GM12873 (cell line): Measurements from ENCODE around the gene MAPT.

Source experiments
- CTCF ChIP-seq: IDR thresholded peaks from 2 replicates; pipeline ENCODE4 v1.5.1; 2012; ENCODE audit warnings: low read depth, mild to moderate bottlenecking, moderate library complexity, low read length, control low read depth; ENCODE audit not compliant: insufficient read depth; ENCODE audit errors: missing control alignments

Gene MAPT

GRCh38 chr17:45874151-45874550, 20.2 kb upstream of the MAPT start:
- TF ChIP-seq CTCF = no peak

- TF ChIP-seq CTCF = no peak
Measured at GRCh38 chr17:45876539-45876938, 17.8 kb upstream of the MAPT start.

- no peak for TF ChIP-seq CTCF
Measured at GRCh38 chr17:45877467-45877866, 16.9 kb upstream of the MAPT start.

GRCh38 chr17:45883063-45883462, 11.3 kb upstream of the MAPT start:
- no peak for TF ChIP-seq CTCF

GRCh38 chr17:45886852-45887251, 7.5 kb upstream of the MAPT start:
- TF ChIP-seq CTCF = no peak

- TF ChIP-seq CTCF = no peak
Measured at GRCh38 chr17:45888392-45888791, 6.0 kb upstream of the MAPT start.

GRCh38 chr17:45889579-45889978, 4.8 kb upstream of the MAPT start:
- peak; percentile 19 for TF ChIP-seq CTCF

GRCh38 chr17:45893725-45894021, 681 bp upstream of the MAPT start:
- no peak for TF ChIP-seq CTCF
